Nephron (organoid): ENCODE results near the gene QSER1.

Source experiments
- H3K27ac Mint-ChIP-seq, 3 experiments: 2 replicates each; pipeline ENCODE4 v1.8.0; 2020; ENCODE audit warnings: mixed read lengths in 3 of 3, mild to moderate bottlenecking in 2 of 3, moderate library complexity in 1 of 3
- H3K27me3 Mint-ChIP-seq: 2 replicates; pipeline ENCODE4 v1.8.0; 2021; ENCODE audit warnings: low read depth, mild to moderate bottlenecking, moderate library complexity, mixed read lengths
- H3K36me3 Mint-ChIP-seq: 2 replicates; pipeline ENCODE4 v1.8.0; 2020; ENCODE audit warnings: low read depth, mixed read lengths
- H3K4me1 Mint-ChIP-seq: 2 replicates; pipeline ENCODE4 v1.8.0; 2020; ENCODE audit warnings: mixed read lengths
- H3K4me3 Mint-ChIP-seq, 3 experiments: 2 replicates each; pipeline ENCODE4 v1.8.0; 2020; ENCODE audit warnings: mild to moderate bottlenecking in 3 of 3, mixed read lengths in 3 of 3, moderate library complexity in 2 of 3
- H3K9me3 Mint-ChIP-seq: 2 replicates; pipeline ENCODE4 v1.8.0; 2020; ENCODE audit warnings: mixed read lengths
- CTCF ChIP-seq, 3 experiments: fragments of 200-600 bp; sonication (generic); IDR thresholded peaks; one replicate each; pipeline ENCODE4 v1.5.0; 2021; ENCODE audit warnings: antibody characterized with exemption in 3 of 3; ENCODE audit not compliant: unreplicated experiment in 3 of 3

Gene QSER1

GRCh38 chr11:32874132-32874531 lies 18.5 kb upstream of the QSER1 start:
- no peaks in the 10 kb centered on the region for H3K4me1 Mint-ChIP-seq
- no peak overlapping the region for H3K4me3 Mint-ChIP-seq
- no peak for TF ChIP-seq CTCF (IDR thresholded peaks at IDR 0.05; ENCODE audit: unreplicated experiment in 3 of 3)
- peaks cover 4% of the 10 kb centered on the region for H3K27me3 Mint-ChIP-seq
- no peaks in the 10 kb centered on the region for H3K9me3 Mint-ChIP-seq
- H3K27ac Mint-ChIP-seq: no peak overlapping the region
- no peaks in the 10 kb centered on the region for H3K36me3 Mint-ChIP-seq

- Mint-ChIP-seq H3K4me1 (no peaks in the 10 kb centered on the region), H3K36me3 (no peaks in the 10 kb centered on the region), H3K4me3 (no peak overlapping the region), H3K27me3 (peaks cover 12% of the 10 kb centered on the region), H3K9me3 (no peaks in the 10 kb centered on the region), H3K27ac (no peak overlapping the region)
- TF ChIP-seq CTCF (IDR thresholded peaks at IDR 0.05; ENCODE audit: unreplicated experiment in 3 of 3): no peak
Observed at GRCh38 chr11:32881286-32881685, 11.3 kb upstream of the QSER1 start.

- Mint-ChIP-seq H3K27me3 (peaks cover 12% of the 10 kb centered on the region), H3K9me3 (no peaks in the 10 kb centered on the region)
Observed at GRCh38 chr11:32883421-32883820, 9.2 kb upstream of the QSER1 start.

GRCh38 chr11:32884023-32884422 lies 8.6 kb upstream of the QSER1 start:
- Mint-ChIP-seq H3K27ac (no peak overlapping the region), H3K27me3 (peaks cover 9% of the 10 kb centered on the region), H3K4me3 (no peak overlapping the region), H3K9me3 (no peaks in the 10 kb centered on the region), H3K4me1 (no peaks in the 10 kb centered on the region), H3K36me3 (no peaks in the 10 kb centered on the region)
- TF ChIP-seq CTCF (IDR thresholded peaks at IDR 0.05; ENCODE audit: unreplicated experiment in 3 of 3): no peak

More at GRCh38 chr11:32883421-32883820, 9.2 kb upstream of the QSER1 start:
- Mint-ChIP-seq H3K36me3 (no peaks in the 10 kb centered on the region), H3K4me1 (no peaks in the 10 kb centered on the region), H3K27ac (no peak overlapping the region), H3K4me3 (no peak overlapping the region)
- no peak for TF ChIP-seq CTCF (IDR thresholded peaks at IDR 0.05; ENCODE audit: unreplicated experiment in 3 of 3)

GRCh38 chr11:32884770-32885384 lies 7.7 kb upstream of the QSER1 start:
- Mint-ChIP-seq H3K27ac (no peak overlapping the region), H3K27me3 (peaks cover 12% of the 10 kb centered on the region), H3K4me1 (no peaks in the 10 kb centered on the region), H3K36me3 (no peaks in the 10 kb centered on the region), H3K9me3 (no peaks in the 10 kb centered on the region), H3K4me3 (no peak overlapping the region)
- peak in 2 of 3 experiments; percentile 24 to 41 for TF ChIP-seq CTCF (IDR thresholded peaks at IDR 0.05; ENCODE audit: unreplicated experiment in 3 of 3)

GRCh38 chr11:32885556-32885955 lies 7.1 kb upstream of the QSER1 start:
- Mint-ChIP-seq H3K9me3 (no peaks in the 10 kb centered on the region), H3K27ac (no peak overlapping the region), H3K27me3 (peaks cover 12% of the 10 kb centered on the region), H3K4me3 (no peak overlapping the region), H3K36me3 (no peaks in the 10 kb centered on the region), H3K4me1 (no peaks in the 10 kb centered on the region)
- no peak for TF ChIP-seq CTCF (IDR thresholded peaks at IDR 0.05; ENCODE audit: unreplicated experiment in 3 of 3)
